GM12891 (cell line): ENCODE results near the gene ACLY.
"Not testable (repeated sequence)": the region's sequence is repeated elsewhere in the genome, so short reads cannot be mapped to it uniquely, and the experiment has no call there.

Experiments
- DNase-seq: peaks from one replicate; pipeline ENCODE4 v3.0.0; 2011; ENCODE audit warnings: low spot score; ENCODE audit not compliant: insufficient read length
- FAIRE-seq: peaks from 2 replicates; lab custom pipeline; 2011; peaks lifted over from hg19 to GRCh38; lab: Jason Lieb, UNC
- PAX5 ChIP-seq: IDR thresholded peaks from 2 replicates; pipeline ENCODE4 v1.6.1; 2011; ENCODE audit warnings: low read length, moderate library complexity, mild to moderate bottlenecking; ENCODE audit not compliant: insufficient read depth, severe bottlenecking
- POLR2A ChIP-seq: IDR thresholded peaks from 2 replicates; pipeline ENCODE4 v1.6.1; 2011; ENCODE audit warnings: low read depth, low read length, control low read depth
- POLR2AphosphoS5 ChIP-seq: IDR thresholded peaks from 2 replicates; pipeline ENCODE4 v1.6.1; 2011; ENCODE audit warnings: low read depth, low read length, control low read depth
- POU2F2 ChIP-seq: IDR thresholded peaks from 2 replicates; pipeline ENCODE4 v1.6.1; 2011; ENCODE audit warnings: low read depth, mild to moderate bottlenecking, control low read depth, low read length, moderate library complexity
- SPI1 ChIP-seq: IDR thresholded peaks from 2 replicates; pipeline ENCODE4 v1.6.1; 2011; ENCODE audit warnings: low read depth, low read length, control low read depth
- TAF1 ChIP-seq: IDR thresholded peaks from 2 replicates; pipeline ENCODE4 v1.6.1; 2011; ENCODE audit warnings: low read depth, low read length, control low read depth

Gene ACLY

DNA sequence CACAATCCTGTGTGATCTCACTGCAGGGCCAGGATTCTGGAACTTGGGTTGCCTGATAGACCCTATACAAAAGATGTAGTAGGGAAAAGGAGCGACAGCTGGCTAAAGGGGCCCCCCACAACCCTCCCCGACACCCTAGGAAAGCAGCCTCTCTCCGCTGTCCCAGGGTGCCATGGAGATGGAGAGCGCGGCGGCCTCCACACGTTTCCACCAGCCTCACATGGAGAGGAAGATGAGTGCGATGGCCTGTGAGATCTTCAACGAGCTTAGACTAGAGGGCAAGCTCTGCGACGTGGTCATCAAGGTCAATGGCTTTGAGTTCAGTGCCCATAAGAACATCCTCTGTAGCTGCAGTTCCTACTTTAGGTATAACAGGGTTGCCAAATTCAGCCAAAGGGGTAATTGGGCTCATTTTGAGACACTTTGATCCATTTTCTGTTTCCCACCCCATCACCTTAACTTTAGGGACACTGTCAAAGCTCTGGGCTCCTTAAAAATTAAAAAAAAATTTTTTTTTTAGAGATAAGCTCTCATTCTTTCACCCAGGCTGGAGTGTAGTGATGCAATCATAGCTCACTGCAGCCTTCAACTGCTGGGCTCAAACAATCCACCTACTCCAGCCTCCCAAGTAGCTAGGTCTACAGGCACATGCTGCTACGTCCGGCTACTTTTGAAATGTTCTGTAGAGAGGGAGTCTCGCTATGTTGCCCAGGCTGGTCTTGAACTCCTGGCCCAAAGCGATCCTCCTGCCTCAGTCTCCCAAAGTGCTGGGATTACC lies 80.8 kb downstream of the ACLY start, which contains the start of gene KLHL10:
Gene KLHL10, plus strand, starts transcription at position 65 of the 778 bp plus-strand sequence. Its CDS starts 108 bp downstream, at position 173.
- FAIRE-seq (no peak), DNase-seq (no peak)
- TF ChIP-seq PAX5: no peak
- no peak for TF ChIP-seq POLR2A
- no peak for TF ChIP-seq SPI1
- TF ChIP-seq POU2F2: no peak
- TF ChIP-seq TAF1: no peak
- TF ChIP-seq POLR2AphosphoS5: no peak

- no peak for TF ChIP-seq PAX5
- TF ChIP-seq TAF1: no peak
- TF ChIP-seq POLR2AphosphoS5: no peak
- no peak for TF ChIP-seq POLR2A
- TF ChIP-seq POU2F2: no peak
- no peak for TF ChIP-seq SPI1
- DNase-seq: no peak
- FAIRE-seq: no peak
Measured at GRCh38 chr17:41836550-41837196, 82.1 kb downstream of the ACLY start.

- peak; percentile 62 for FAIRE-seq
- TF ChIP-seq POLR2A (no peak), POLR2AphosphoS5 (no peak), PAX5 (no peak), TAF1 (no peak), SPI1 (no peak), POU2F2 (no peak)
- peak; percentile 87 for DNase-seq
Measured at GRCh38 chr17:41835800-41836549, 82.8 kb downstream of the ACLY start, which contains the start of gene NT5C3B. NT5C3B (minus strand) TSS chr17:41836232; CDS start chr17:41836193, 39 bp downstream.

- TF ChIP-seq POLR2AphosphoS5 (no peak), POLR2A (no peak), PAX5 (no peak), POU2F2 (no peak), TAF1 (no peak), SPI1 (peak; percentile 55)
- DNase-seq (no peak), FAIRE-seq (peak; percentile 54)
Measured at GRCh38 chr17:41835214-41835799, 83.4 kb downstream of the ACLY start.

- not testable (repeated sequence) for FAIRE-seq, DNase-seq
Measured at GRCh38 chr17:41829961-41830360, 88.8 kb downstream of the ACLY start.

GRCh38 chr17:41825175-41825845 lies 93.4 kb downstream of the ACLY start:
- no peak for TF ChIP-seq SPI1
- no peak for TF ChIP-seq TAF1
- no peak for TF ChIP-seq POLR2A
- TF ChIP-seq POU2F2: no peak
- TF ChIP-seq POLR2AphosphoS5: no peak
- TF ChIP-seq PAX5: no peak
- DNase-seq (no peak), FAIRE-seq (no peak)

GRCh38 chr17:41824086-41824485 lies 94.7 kb downstream of the ACLY start:
- no peak for DNase-seq
- no peak for FAIRE-seq
- TF ChIP-seq POLR2AphosphoS5: no peak
- no peak for TF ChIP-seq TAF1
- no peak for TF ChIP-seq POLR2A
- no peak for TF ChIP-seq PAX5
- no peak for TF ChIP-seq SPI1
- no peak for TF ChIP-seq POU2F2

- DNase-seq (no peak), FAIRE-seq (no peak)
- TF ChIP-seq POU2F2: no peak
- no peak for TF ChIP-seq PAX5
- no peak for TF ChIP-seq POLR2AphosphoS5
- no peak for TF ChIP-seq TAF1
- no peak for TF ChIP-seq POLR2A
- no peak for TF ChIP-seq SPI1
Measured at GRCh38 chr17:41823580-41823979, 95.2 kb downstream of the ACLY start.
